Measurements from ENCODE around the gene MARK3.

Gene MARK3

DNA sequence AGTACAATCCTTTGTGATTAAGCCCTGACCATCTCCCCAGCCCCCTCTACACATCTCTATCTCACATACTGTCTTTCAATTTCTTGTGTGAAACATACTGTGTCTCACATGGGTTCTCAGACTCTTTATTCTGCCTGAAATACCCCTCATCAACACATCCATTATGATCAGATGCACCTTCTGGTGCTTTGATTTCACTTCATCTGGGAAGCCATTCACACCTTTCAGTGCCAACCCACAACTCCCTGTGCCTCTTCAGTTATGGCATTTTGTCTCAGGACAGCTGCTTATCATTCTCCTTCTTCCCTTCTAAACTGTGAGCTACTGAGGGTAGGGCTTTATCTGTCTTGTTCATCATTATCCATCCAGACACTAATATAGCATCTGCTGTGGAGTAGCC, 78.6 kb downstream of the MARK3 start:
- no peak for DNase-seq (ENCODE audit: low read depth)
- no peak for TF ChIP-seq CTCF (conservative IDR thresholded peaks at IDR 0.05; ENCODE audit: low read depth, low read length)
- no peak overlapping the region for H3K4me3 ChIP-seq (ENCODE audit: low read depth, low read length)

GRCh38 chr14:103472939-103473338, 87.7 kb downstream of the MARK3 start:
- DNase-seq (ENCODE audit: low read depth), result peak; percentile 79
- H3K4me3 ChIP-seq (ENCODE audit: low read depth, low read length), result no peak overlapping the region
- no peak for TF ChIP-seq CTCF (conservative IDR thresholded peaks at IDR 0.05; ENCODE audit: low read depth, low read length)

DNA sequence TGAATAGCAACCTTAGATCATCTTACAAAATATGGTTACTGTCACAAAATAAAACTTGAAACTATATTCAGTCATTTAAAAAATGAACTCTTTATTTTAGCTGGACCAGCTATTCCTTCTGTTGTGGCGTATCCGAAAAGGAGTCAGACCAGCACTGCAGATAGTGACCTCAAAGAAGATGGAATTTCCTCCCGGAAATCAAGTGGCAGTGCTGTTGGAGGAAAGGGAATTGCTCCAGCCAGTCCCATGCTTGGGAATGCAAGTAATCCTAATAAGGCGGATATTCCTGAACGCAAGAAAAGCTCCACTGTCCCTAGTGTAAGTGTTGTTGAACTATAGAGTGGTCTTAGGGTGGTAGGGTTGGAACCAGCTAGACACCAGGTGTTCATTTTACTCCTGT, 89.7 kb downstream of the MARK3 start:
- DNase-seq (ENCODE audit: low read depth), result no peak
- no peak overlapping the region for H3K4me3 ChIP-seq (ENCODE audit: low read depth, low read length)
- TF ChIP-seq CTCF (conservative IDR thresholded peaks at IDR 0.05; ENCODE audit: low read depth, low read length), result no peak

- TF ChIP-seq CTCF (conservative IDR thresholded peaks at IDR 0.05; ENCODE audit: low read depth, low read length), result no peak
- no peak for DNase-seq (ENCODE audit: low read depth)
- no peak overlapping the region for H3K4me3 ChIP-seq (ENCODE audit: low read depth, low read length)
Observed at GRCh38 chr14:103476065-103476464, 90.8 kb downstream of the MARK3 start.

DNA sequence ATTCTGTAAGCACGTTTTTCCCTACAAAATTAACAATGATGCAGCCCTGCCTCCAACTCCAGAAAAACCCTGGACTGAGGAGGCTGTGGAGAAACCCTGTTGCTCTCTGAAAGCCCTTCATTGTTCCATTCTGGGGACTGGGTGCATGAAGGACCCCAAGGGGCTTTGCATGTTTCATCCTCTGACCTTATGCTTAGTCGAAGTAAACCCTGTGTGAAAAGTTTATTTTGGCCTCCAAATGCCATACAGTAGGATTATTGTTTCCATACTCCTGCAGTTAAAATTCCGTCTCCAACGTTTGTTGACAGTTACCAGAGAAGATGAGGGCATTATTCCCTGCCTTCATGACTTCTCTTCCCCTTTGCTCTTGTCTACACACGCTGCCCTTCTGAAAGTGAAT, 91.4 kb downstream of the MARK3 start:
- no peak for DNase-seq (ENCODE audit: low read depth)
- TF ChIP-seq CTCF (conservative IDR thresholded peaks at IDR 0.05; ENCODE audit: low read depth, low read length), result no peak
- no peak overlapping the region for H3K4me3 ChIP-seq (ENCODE audit: low read depth, low read length)

GRCh38 chr14:103480595-103480994, 95.4 kb downstream of the MARK3 start:
- no peak for TF ChIP-seq CTCF (conservative IDR thresholded peaks at IDR 0.05; ENCODE audit: low read depth, low read length)
- DNase-seq (ENCODE audit: low read depth), result no peak
- no peak overlapping the region for H3K4me3 ChIP-seq (ENCODE audit: low read depth, low read length)

- DNase-seq (ENCODE audit: low read depth), result peak; percentile 76
Observed at GRCh38 chr14:103483600-103483999, 98.4 kb downstream of the MARK3 start.

More at GRCh38 chr14:103483600-103483999, 98.4 kb downstream of the MARK3 start:
- H3K4me3 ChIP-seq (ENCODE audit: low read depth, low read length), result no peak overlapping the region
- TF ChIP-seq CTCF (conservative IDR thresholded peaks at IDR 0.05; ENCODE audit: low read depth, low read length), result no peak

Measured in choroid plexus epithelial cell (primary cell).